HG03103 (cell line): ENCODE measurements around the gene SDR42E2.
"Not testable (repeated sequence)": the region's sequence is repeated elsewhere in the genome, so short reads cannot be mapped to it uniquely, and the experiment has no call there.

Source experiments
- ATAC-seq: cut with Tn5 transposase; IDR thresholded peaks from one replicate; pipeline ENCODE4 v1.9.1; 2021; ENCODE audit warnings: low read depth; ENCODE audit not compliant: unreplicated experiment

The SDR42E2 gene

GRCh38 chr16:22153078-22153477, 9.2 kb upstream of the SDR42E2 start:
- ATAC-seq = not testable (repeated sequence)

GRCh38 chr16:22161401-22161800, 905 bp upstream of the SDR42E2 start:
- no peak for ATAC-seq

- ATAC-seq = no peak
Measured at GRCh38 chr16:22162656-22163009, 327 bp downstream of the SDR42E2 start.

GRCh38 chr16:22163806-22164205, 1.5 kb downstream of the SDR42E2 start:
- ATAC-seq = no peak

- no peak for ATAC-seq
Measured at GRCh38 chr16:22164482-22164881, 2.2 kb downstream of the SDR42E2 start.

GRCh38 chr16:22165508-22166285, 3.4 kb downstream of the SDR42E2 start:
- ATAC-seq = no peak

GRCh38 chr16:22171953-22172352, 9.6 kb downstream of the SDR42E2 start:
- ATAC-seq = no peak

- not testable (repeated sequence) for ATAC-seq
Measured at GRCh38 chr16:22172642-22173041, 10.3 kb downstream of the SDR42E2 start.

GRCh38 chr16:22174642-22175041, 12.3 kb downstream of the SDR42E2 start:
- no peak for ATAC-seq

GRCh38 chr16:22177968-22178930, 15.9 kb downstream of the SDR42E2 start:
- ATAC-seq = no peak

GRCh38 chr16:22181426-22181825, 19.1 kb downstream of the SDR42E2 start:
- no peak for ATAC-seq

- no peak for ATAC-seq
Measured at GRCh38 chr16:22181843-22182242, 19.5 kb downstream of the SDR42E2 start.

- ATAC-seq = no peak
Measured at GRCh38 chr16:22183335-22183734, 21.0 kb downstream of the SDR42E2 start.

GRCh38 chr16:22183901-22184614, 21.8 kb downstream of the SDR42E2 start:
- no peak for ATAC-seq

- ATAC-seq = no peak
Measured at GRCh38 chr16:22184615-22184968, 22.3 kb downstream of the SDR42E2 start.

GRCh38 chr16:22186517-22186916, 24.2 kb downstream of the SDR42E2 start:
- no peak for ATAC-seq

GRCh38 chr16:22188267-22188594, 25.9 kb downstream of the SDR42E2 start:
- ATAC-seq = no peak

GRCh38 chr16:22188595-22189442, 26.5 kb downstream of the SDR42E2 start:
- ATAC-seq = no peak

- no peak for ATAC-seq
Measured at GRCh38 chr16:22189473-22190080, 27.3 kb downstream of the SDR42E2 start.
